ENCODE data around the gene RPH3AL. TPM values are rescaled to one million over a fixed set of nuclear protein-coding genes. Genes with fewer than 3 reads are reported as not detected.

Gene RPH3AL
- total RNA-seq, 2 experiments from 2014 or later, result 2.4 to 2.8 TPM

GRCh38 chr17:214881-215331, 137.7 kb downstream of the RPH3AL start:
- DNase-seq, result no peak
- peaks cover 6% of the 10 kb centered on the region for H3K27me3 Mint-ChIP-seq
- intact Hi-C loops (cut with DNase I, micrococcal nuclease), result no loop called here
- CTCF ChIA-PET, result no interaction called here
- H3K4me1 Mint-ChIP-seq (ENCODE audit: low read depth), result no peaks in the 10 kb centered on the region
- Histone ChIP-seq H3K9me3 (ENCODE audit: control insufficient read depth in 1 of 2, insufficient read depth in 1 of 2, low read length in 2 of 2) (no peaks in the 10 kb centered on the region), H3K4me3 (ENCODE audit: low read length) (no peak overlapping the region), H3K4me1 (ENCODE audit: insufficient read depth, low read length) (no peaks in the 10 kb centered on the region), H3K27ac (ENCODE audit: low read depth in 1 of 2, low read length in 2 of 2) (no peak overlapping the region), H3K36me3 (ENCODE audit: insufficient read depth, low read length) (no peaks in the 10 kb centered on the region), H3K27me3 (ENCODE audit: control insufficient read depth in 1 of 2, insufficient read depth in 2 of 2, low read length in 2 of 2) (peaks cover 0 to 5% of the 10 kb centered on the region in 2 experiments)
- no peak overlapping the region for H3K4me3 Mint-ChIP-seq
- no peak for ATAC-seq (ENCODE audit: poor library complexity)
- H3K36me3 Mint-ChIP-seq (ENCODE audit: low read depth), result peaks cover 5% of the 10 kb centered on the region
- no peaks in the 10 kb centered on the region for H3K9me3 Mint-ChIP-seq
- no peak overlapping the region for H3K27ac Mint-ChIP-seq
- no peak for TF ChIP-seq CTCF (IDR thresholded peaks at IDR 0.05)
- POLR2A ChIA-PET, result no interaction called here

- no peaks in the 10 kb centered on the region for H3K36me3 ChIP-seq (ENCODE audit: insufficient read depth, low read length)
- intact Hi-C loops (cut with DNase I, micrococcal nuclease), result no loop called here
- TF ChIP-seq CTCF (IDR thresholded peaks at IDR 0.05), result no peak
- H3K27me3 ChIP-seq (ENCODE audit: control insufficient read depth in 1 of 2, insufficient read depth in 2 of 2, low read length in 2 of 2), result peaks cover 0 to 9% of the 10 kb centered on the region in 2 experiments
- Mint-ChIP-seq H3K9me3 (peaks cover 3% of the 10 kb centered on the region), H3K27me3 (peaks cover 11% of the 10 kb centered on the region), H3K27ac (no peak overlapping the region), H3K4me1 (ENCODE audit: low read depth) (no peaks in the 10 kb centered on the region), H3K4me3 (no peak overlapping the region), H3K36me3 (ENCODE audit: low read depth) (peaks cover 5% of the 10 kb centered on the region)
- H3K9me3 ChIP-seq (ENCODE audit: control insufficient read depth in 1 of 2, insufficient read depth in 1 of 2, low read length in 2 of 2), result peaks cover 0 to 5% of the 10 kb centered on the region in 2 experiments
- DNase-seq (no peak), ATAC-seq (ENCODE audit: poor library complexity) (no peak)
- ChIA-PET CTCF (no interaction called here), POLR2A (interaction anchor here (0.5 kb wide), 1 partner anchor 697 kb away, joined by 3 read pairs; no protein-coding TSS in a partner anchor)
- no peak overlapping the region for H3K27ac ChIP-seq (ENCODE audit: low read depth in 1 of 2, low read length in 2 of 2)
- no peak overlapping the region for H3K4me3 ChIP-seq (ENCODE audit: low read length)
- H3K4me1 ChIP-seq (ENCODE audit: insufficient read depth, low read length), result no peaks in the 10 kb centered on the region
Observed at GRCh38 chr17:213286-214105, 139.1 kb downstream of the RPH3AL start.

GRCh38 chr17:210402-210801, 142.2 kb downstream of the RPH3AL start:
- H3K27ac ChIP-seq (ENCODE audit: low read depth in 1 of 2, low read length in 2 of 2), result no peak overlapping the region
- H3K4me3 Mint-ChIP-seq, result no peak overlapping the region
- no peak overlapping the region for H3K27ac Mint-ChIP-seq
- H3K9me3 ChIP-seq (ENCODE audit: control insufficient read depth in 1 of 2, insufficient read depth in 1 of 2, low read length in 2 of 2), result peaks cover 0 to 22% of the 10 kb centered on the region in 2 experiments
- DNase-seq, result no peak
- ATAC-seq (ENCODE audit: poor library complexity), result no peak
- H3K4me1 Mint-ChIP-seq (ENCODE audit: low read depth), result no peaks in the 10 kb centered on the region
- H3K4me3 ChIP-seq (ENCODE audit: low read length), result no peak overlapping the region
- H3K27me3 ChIP-seq (ENCODE audit: control insufficient read depth in 1 of 2, insufficient read depth in 2 of 2, low read length in 2 of 2), result peaks cover 0 to 9% of the 10 kb centered on the region in 2 experiments
- ChIA-PET CTCF (no interaction called here), POLR2A (no interaction called here)
- intact Hi-C loops (cut with DNase I, micrococcal nuclease), result no loop called here
- TF ChIP-seq CTCF (IDR thresholded peaks at IDR 0.05), result no peak
- no peaks in the 10 kb centered on the region for H3K36me3 ChIP-seq (ENCODE audit: insufficient read depth, low read length)
- H3K27me3 Mint-ChIP-seq, result peaks cover 18% of the 10 kb centered on the region
- no peaks in the 10 kb centered on the region for H3K4me1 ChIP-seq (ENCODE audit: insufficient read depth, low read length)
- peaks cover 3% of the 10 kb centered on the region for H3K9me3 Mint-ChIP-seq
- H3K36me3 Mint-ChIP-seq (ENCODE audit: low read depth), result peaks cover 5% of the 10 kb centered on the region
